Caki2 (cell line): ENCODE data around the gene BCR. TPM values are rescaled to one million over a fixed set of nuclear protein-coding genes. Genes with fewer than 3 reads are reported as not detected.

Experiments used
- DNase-seq: peaks from one replicate; pipeline ENCODE4 v3.0.0-alpha.2; 2015; ENCODE audit warnings: low read depth
- in situ Hi-C: cut with HindIII; loops from 2 replicates; pipeline ENCODE4 v1.10.0; 2016; ENCODE audit warnings: low sequenced_read_pairs, low pct_unique_long_range_greater_than_20kb, mixed read lengths
- total RNA-seq: library from RNA; depleted of rRNA; stranded (reverse); fragments of >200 nt; shearing (Covaris generic); gene quantifications from 2 replicates; pipeline ENCODE4 v1.2.3, GENCODE V29; 2014; ENCODE audit warnings: low replicate concordance

BCR gene
- total RNA-seq, 1 experiment from 2014 or later = 41.9 TPM

GRCh38 chr22:23233752-23234408 lies 53.6 kb downstream of the BCR start:
- in situ Hi-C loops = no loop called here
- DNase-seq = no peak

GRCh38 chr22:23234409-23235161 lies 54.3 kb downstream of the BCR start:
- in situ Hi-C loops = no loop called here
- DNase-seq = no peak

GRCh38 chr22:23235425-23235824 lies 55.1 kb downstream of the BCR start:
- no peak for DNase-seq
- in situ Hi-C loops = no loop called here

GRCh38 chr22:23236026-23236425 lies 55.7 kb downstream of the BCR start:
- in situ Hi-C loops = no loop called here
- no peak for DNase-seq

- DNase-seq = no peak
- in situ Hi-C loops = no loop called here
Observed at GRCh38 chr22:23236440-23237184, 56.3 kb downstream of the BCR start.

GRCh38 chr22:23237201-23237798 lies 57.0 kb downstream of the BCR start:
- in situ Hi-C loops = no loop called here
- DNase-seq = no peak

GRCh38 chr22:23237841-23238240 lies 57.5 kb downstream of the BCR start:
- DNase-seq = no peak
- in situ Hi-C loops = no loop called here

GRCh38 chr22:23238707-23239106 lies 58.4 kb downstream of the BCR start:
- in situ Hi-C loops = no loop called here
- no peak for DNase-seq

- DNase-seq = no peak
- in situ Hi-C loops = no loop called here
Observed at GRCh38 chr22:23239429-23239828, 59.1 kb downstream of the BCR start.

- no peak for DNase-seq
- in situ Hi-C loops = no loop called here
Observed at GRCh38 chr22:23240639-23241389, 60.5 kb downstream of the BCR start.

- in situ Hi-C loops = no loop called here
- DNase-seq = no peak
Observed at GRCh38 chr22:23241562-23242472, 61.5 kb downstream of the BCR start.

- DNase-seq = no peak
- in situ Hi-C loops = no loop called here
Observed at GRCh38 chr22:23242473-23243001, 62.2 kb downstream of the BCR start.

GRCh38 chr22:23243006-23243573 lies 62.8 kb downstream of the BCR start:
- no peak for DNase-seq
- in situ Hi-C loops = no loop called here

- DNase-seq = no peak
- in situ Hi-C loops = no loop called here
Observed at GRCh38 chr22:23243859-23244689, 63.8 kb downstream of the BCR start.

GRCh38 chr22:23244690-23245044 lies 64.4 kb downstream of the BCR start:
- no peak for DNase-seq
- in situ Hi-C loops = no loop called here
